Activated naive CD4-positive, alpha-beta T cell treated with Interleukin-2 at 50 U/mL for 16 hours (primary cell): ENCODE results near the gene METTL25B.
"Not testable (repeated sequence)": the region's sequence is repeated elsewhere in the genome, so short reads cannot be mapped to it uniquely, and the experiment has no call there.

Experiments used
- DNase-seq: peaks from one replicate; pipeline ENCODE4 v3.0.0-alpha.2; 2020

The METTL25B gene

GRCh38 chr1:156750191-156750672, 22.0 kb downstream of the METTL25B start:
- DNase-seq, result peak; percentile 59

DNA sequence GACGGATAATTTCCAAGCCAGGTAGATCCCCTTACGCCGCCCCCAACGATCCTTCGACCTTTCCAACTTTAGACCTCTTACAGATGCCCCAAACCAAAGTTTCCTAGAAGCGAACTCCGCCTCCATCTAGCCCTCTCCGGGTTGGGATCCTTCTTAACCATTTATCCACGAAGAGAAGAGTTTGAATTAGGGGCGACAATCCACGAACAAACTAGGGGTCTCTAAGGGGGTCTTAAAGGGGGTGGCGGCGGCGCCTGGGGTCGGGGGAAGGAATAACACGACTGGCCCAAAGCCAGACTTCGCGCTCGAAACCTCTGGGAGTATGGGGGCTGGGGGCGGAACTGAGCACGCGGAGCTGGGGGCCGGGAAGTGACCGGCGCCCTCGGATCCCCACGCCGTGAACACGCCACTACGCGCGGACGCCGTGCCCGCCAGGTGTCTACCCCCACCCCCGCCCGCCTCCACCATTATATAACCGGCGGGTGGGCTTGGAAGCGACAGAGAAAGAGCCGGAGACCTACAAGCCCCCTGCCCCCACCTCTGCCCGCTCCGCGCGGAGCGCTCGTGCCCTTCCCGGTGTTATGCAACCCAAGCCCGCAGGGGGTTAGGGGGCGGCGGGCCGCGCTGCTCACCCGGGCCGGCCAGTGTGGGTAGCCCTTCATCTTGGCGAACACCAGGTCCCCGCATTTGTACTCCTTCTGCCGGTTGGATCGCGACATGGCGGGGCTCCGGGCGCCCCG, 22.6 kb downstream of the METTL25B start:
- DNase-seq, result peak; percentile 48

- DNase-seq, result no peak
Observed at GRCh38 chr1:156751451-156751756, 23.1 kb downstream of the METTL25B start, which contains the start of gene HDGF. Gene HDGF (minus strand): TSS chr1:156751675. CDS start chr1:156751429, 246 bp downstream.

DNA sequence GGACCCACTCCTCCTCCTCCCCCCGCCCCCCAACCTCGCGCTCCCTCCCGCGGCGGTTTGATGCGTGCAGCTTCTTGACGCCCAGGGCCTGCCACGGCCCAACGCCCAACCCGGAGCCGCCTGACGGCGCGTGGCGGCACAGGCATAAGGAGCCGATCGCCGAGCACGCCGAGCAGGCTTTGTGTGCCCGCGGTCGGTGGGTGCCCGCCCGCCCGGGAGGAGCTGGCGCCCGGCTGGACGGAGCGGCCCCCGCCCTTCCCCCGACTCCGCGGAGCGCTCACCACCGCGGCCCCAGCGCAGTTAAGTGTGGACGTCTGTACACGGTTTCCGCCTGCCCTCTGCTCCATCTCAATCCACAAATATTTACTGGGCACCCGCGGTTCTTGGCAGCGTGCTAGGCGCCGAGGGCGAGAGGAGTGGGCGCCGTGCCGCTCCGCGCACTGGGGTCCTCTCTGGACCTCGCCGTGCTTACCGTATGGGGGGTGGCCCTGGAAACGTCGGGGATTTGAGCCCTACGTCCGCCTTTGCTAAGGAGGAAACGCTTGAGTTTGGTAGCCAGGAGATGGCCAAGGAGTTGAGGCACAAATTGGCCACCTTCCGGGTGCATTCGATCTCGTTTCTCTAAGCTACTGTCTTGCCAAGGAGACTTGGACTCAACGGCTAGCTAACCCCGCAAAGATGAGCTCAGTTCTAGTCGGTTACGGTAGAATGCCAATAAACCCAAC, 23.6 kb downstream of the METTL25B start:
- peak; percentile 98 for DNase-seq

- no peak for DNase-seq
Observed at GRCh38 chr1:156752843-156753482, 24.7 kb downstream of the METTL25B start.

DNA sequence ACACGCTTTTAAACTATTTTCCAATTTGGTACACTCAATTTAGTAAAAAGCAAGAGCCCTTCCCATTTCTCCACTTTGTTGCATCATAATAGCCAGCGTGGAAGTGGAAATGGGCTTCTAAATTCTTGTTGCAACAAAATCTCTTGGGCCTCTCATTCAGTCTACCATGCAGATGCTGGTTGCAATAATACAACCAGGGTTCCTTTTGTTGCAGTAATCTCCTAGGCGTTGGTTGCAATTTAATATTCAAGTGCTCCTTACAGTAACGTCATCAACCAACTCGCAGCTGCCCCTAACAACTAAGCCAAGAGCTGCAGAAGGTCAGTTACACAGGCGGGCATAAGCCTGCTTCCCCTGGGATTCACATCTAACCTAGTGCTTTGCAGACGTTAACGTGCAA, 25.9 kb downstream of the METTL25B start:
- no peak for DNase-seq

DNA sequence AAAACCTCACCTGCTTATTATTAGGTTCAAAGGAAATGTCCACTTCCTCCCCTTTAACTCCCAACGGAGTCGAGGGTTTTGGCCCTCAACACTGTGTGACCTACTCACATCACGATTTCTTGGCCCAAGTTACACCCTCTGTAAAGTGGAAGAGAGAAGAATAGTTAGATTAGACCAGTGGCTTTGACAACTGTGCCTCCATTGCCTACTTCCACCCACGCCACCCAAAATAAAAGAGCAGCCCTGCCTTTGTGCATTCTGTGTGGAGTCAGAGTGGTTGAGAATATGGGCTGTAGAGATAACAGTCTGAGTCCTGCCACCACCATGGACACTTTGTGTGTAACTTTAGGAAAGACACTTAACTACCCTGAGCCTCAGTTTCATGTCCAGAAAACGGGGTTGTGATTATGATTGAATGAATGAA, 27.3 kb downstream of the METTL25B start:
- no peak for DNase-seq

- no peak for DNase-seq
Observed at GRCh38 chr1:156756355-156756754, 28.1 kb downstream of the METTL25B start.

GRCh38 chr1:156757572-156758253, 29.4 kb downstream of the METTL25B start:
- DNase-seq, result not testable (repeated sequence)

DNA sequence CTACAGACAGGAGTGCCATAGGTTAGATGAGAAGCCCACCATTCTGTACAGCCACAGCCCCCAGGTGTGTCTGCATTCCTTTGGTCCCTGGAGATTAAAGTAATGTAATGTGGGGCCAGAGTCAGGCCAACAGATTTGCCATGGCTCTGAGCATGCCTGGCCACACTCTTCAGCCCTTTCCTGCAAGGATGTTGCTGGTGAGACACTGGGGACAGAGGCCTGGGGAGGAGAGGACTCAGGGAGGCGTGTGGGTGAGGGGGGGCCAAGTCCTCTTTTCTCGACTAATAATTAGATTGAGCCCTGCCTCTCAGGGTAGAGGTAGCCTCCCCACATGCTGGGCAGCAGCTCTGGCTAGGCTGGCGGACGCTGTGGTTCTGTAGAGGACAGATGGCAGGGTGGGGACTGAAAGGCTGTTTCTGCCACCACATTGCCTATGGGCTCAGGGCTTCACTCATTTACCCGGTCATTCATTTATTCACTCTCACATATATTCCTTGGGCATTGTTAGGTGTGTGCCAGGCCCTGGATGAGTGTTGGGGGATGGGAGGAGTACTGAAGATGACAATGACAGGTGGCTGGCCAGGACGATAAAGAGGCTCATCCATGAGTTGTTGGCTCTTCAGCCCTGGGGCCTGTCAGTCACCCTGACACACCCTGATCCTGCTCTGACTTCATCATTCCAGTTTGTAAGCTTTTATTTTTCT, 32.0 kb downstream of the METTL25B start:
- DNase-seq, result no peak

DNA sequence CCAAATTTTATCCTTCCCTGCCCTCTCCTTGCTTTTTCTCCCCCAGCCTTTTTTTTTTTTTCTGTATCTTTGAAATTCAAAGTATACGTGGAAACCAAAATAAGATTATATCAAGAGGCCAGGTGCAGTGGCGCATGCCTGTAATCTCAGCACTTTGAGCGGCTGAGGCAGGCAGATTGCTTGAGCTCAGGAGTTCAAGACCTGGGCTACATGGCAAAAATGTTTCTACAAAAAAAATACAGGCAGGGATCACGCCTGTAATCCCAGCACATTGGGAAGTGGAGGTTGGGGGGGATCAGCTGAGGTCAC, 32.5 kb downstream of the METTL25B start:
- no peak for DNase-seq

DNA sequence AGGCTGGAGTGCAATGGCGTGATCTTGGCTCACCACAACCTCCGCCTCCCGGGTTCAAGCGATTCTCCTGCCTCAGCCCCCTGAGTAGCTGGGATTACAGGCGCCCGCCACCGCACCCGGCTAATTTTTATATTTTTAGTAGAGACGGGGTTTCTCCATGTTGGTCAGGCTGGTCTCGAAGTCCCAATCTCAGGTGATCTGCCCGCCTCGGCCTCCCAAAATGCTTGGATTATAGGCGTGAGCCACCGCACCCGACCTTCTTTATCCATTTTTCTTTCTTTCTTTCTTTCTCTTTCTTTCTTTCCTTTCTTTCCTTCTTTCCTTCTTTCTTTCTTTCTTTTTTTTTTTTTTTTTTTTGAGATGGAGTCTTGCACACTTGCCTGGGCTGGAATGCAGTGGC, 36.9 kb downstream of the METTL25B start:
- DNase-seq, result not testable (repeated sequence)

DNA sequence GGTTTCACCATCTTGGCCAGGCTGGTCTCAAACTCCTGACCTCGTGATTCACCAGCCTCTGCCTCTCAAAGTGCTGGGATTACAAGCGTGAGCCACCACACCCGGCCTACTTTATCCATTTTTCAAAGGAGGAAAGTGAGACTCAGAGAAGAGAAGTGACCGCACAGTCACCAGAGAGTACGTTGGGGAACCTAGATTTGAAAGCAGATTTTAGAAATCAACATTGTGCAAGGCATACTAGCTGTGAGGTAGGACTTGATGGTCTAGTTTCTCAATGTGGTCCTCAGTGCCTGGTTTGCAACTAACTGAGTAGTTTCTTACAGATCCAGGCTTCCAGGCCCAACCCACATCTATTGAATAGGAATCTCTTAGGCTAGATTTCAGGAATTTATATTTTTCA, 37.4 kb downstream of the METTL25B start:
- DNase-seq, result no peak

- no peak for DNase-seq
Observed at GRCh38 chr1:156766298-156767100, 38.2 kb downstream of the METTL25B start.

DNA sequence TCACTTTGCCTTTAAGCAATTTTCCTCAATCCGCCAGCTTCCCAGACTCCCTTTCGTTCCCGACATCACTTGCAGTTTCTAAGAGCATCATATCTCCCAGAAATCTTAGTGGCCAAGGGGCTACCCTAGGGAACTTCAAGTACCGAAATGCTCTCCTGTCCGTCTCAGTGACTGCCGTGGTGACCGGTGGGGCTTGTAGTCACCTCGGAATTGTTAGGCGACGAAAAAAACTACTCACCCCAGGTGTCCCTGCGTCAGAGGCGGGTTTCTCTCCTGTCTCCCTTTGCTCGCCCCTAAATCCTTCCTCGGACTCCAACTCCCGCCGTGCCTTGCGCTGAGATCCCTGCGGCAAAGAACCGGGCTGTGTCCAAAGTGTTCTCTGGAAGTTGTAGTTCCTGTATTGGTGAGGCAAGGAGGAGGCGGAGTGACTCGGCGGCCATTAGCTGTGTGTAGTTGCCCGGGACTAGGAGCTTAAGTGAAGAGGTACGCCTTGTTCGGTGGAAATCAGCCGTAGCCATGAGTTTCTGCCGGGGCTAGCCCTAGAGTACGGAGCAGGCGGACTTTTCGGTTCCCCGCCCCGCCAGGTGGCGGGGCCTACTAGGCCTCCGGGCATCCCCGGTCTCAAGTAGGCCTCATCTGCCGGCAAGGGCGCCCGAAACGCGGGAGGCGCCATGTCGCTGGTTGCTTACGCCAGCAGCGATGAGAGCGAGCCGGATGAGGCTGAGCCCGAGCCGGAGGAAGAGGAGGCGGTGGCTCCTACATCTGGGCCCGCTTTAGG, 39.0 kb downstream of the METTL25B start, which contains the start of gene PRCC:
Gene PRCC (plus strand): TSS at position 435 of the 778 bp plus-strand sequence. CDS start 237 bp downstream, at position 672.
- peak; percentile 97 for DNase-seq

- DNase-seq, result peak; percentile 55
Observed at GRCh38 chr1:156767879-156768604, 39.8 kb downstream of the METTL25B start.

GRCh38 chr1:156768610-156769295, 40.5 kb downstream of the METTL25B start:
- no peak for DNase-seq

DNA sequence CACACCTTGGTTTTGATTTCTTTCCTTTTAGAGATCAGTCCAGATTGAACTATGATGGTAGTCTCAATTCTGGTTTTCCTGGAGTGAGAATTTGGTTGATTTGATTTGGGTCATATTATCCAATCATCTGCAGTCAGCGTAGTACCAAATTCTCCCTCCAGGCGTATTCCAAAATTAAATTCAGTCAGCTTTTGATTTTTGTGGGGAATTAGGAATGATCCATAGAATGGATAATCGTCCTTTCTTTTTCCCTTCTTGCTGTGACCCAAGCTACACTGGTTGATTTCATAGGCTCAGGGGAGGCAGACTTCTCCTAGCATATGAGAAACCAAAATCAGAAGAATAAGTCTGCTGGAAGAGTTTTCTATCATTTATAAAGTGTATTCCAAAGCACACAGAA, 44.0 kb downstream of the METTL25B start:
- no peak for DNase-seq

GRCh38 chr1:156772728-156773497, 44.6 kb downstream of the METTL25B start:
- no peak for DNase-seq
